Glutamatergic neuron (in vitro differentiated cells): Measurements from ENCODE around the gene EML5. TPM values are rescaled to one million over a fixed set of nuclear protein-coding genes. Genes with fewer than 3 reads are reported as not detected.

Experiments
- DNase-seq: peaks from one replicate; pipeline ENCODE4 v3.0.0; 2022
- H3K27ac Mint-ChIP-seq: one replicate; pipeline ENCODE4 v1.8.0; 2020; ENCODE audit warnings: mild to moderate bottlenecking, mixed read lengths, inconsistent platforms; ENCODE audit not compliant: unreplicated experiment
- H3K27me3 Mint-ChIP-seq: one replicate; pipeline ENCODE4 v1.8.0; 2020; ENCODE audit warnings: mild to moderate bottlenecking, moderate library complexity, mixed read lengths, inconsistent platforms; ENCODE audit not compliant: unreplicated experiment
- H3K36me3 Mint-ChIP-seq: one replicate; pipeline ENCODE4 v1.8.0; 2020; ENCODE audit warnings: mild to moderate bottlenecking, mixed read lengths, inconsistent platforms; ENCODE audit not compliant: unreplicated experiment
- H3K4me1 Mint-ChIP-seq: one replicate; pipeline ENCODE4 v1.8.0; 2020; ENCODE audit warnings: mild to moderate bottlenecking, low read depth, mixed read lengths, inconsistent platforms; ENCODE audit not compliant: unreplicated experiment
- H3K4me3 Mint-ChIP-seq: one replicate; pipeline ENCODE4 v1.8.0; 2020; ENCODE audit warnings: mild to moderate bottlenecking, mixed read lengths, inconsistent platforms; ENCODE audit not compliant: unreplicated experiment
- H3K9me3 Mint-ChIP-seq: one replicate; pipeline ENCODE4 v1.8.0; 2020; ENCODE audit warnings: mild to moderate bottlenecking, moderate library complexity, mixed read lengths, inconsistent platforms; ENCODE audit not compliant: unreplicated experiment
- CTCF ChIP-seq: fragments of 200-600 bp; sonication (generic); IDR thresholded peaks from one replicate; pipeline ENCODE4 v1.5.0; 2021; ENCODE audit not compliant: partially characterized antibody, unreplicated experiment
- total RNA-seq: library from RNA; stranded (reverse); fragmentation: NEBNext Ultra II Directional; extraction: Animal tissue kit (Norgen Biotek cat#: 25700); gene quantifications from one replicate; pipeline ENCODE4 v1.2.1, GENCODE V29; 2021; ENCODE audit not compliant: unreplicated experiment

EML5 gene
- total RNA-seq, 1 donor from 2014 or later, result 2.1 TPM

- no peak for DNase-seq
- peaks cover 6% of the 10 kb centered on the region for H3K4me1 Mint-ChIP-seq
Measured at GRCh38 chr14:88668448-88669116, 124.2 kb downstream of the EML5 start.

GRCh38 chr14:88667555-88668273 lies 125.0 kb downstream of the EML5 start:
- H3K27ac Mint-ChIP-seq, result peak overlapping the region; percentile 34
- H3K27me3 Mint-ChIP-seq, result peaks cover 2% of the 10 kb centered on the region
- peaks cover 6% of the 10 kb centered on the region for H3K4me1 Mint-ChIP-seq
- peak; percentile 80 for TF ChIP-seq CTCF
- H3K36me3 Mint-ChIP-seq, result peaks cover 18% of the 10 kb centered on the region
- peak overlapping the region; percentile 17 for H3K4me3 Mint-ChIP-seq
- DNase-seq, result peak; percentile 32
- H3K9me3 Mint-ChIP-seq, result no peaks in the 10 kb centered on the region

More at GRCh38 chr14:88668448-88669116, 124.2 kb downstream of the EML5 start:
- H3K36me3 Mint-ChIP-seq, result peaks cover 18% of the 10 kb centered on the region
- no peak for TF ChIP-seq CTCF
- peaks cover 2% of the 10 kb centered on the region for H3K27me3 Mint-ChIP-seq
- H3K9me3 Mint-ChIP-seq, result no peaks in the 10 kb centered on the region
- H3K4me3 Mint-ChIP-seq, result peak overlapping the region; percentile 17
- no peak overlapping the region for H3K27ac Mint-ChIP-seq

- Mint-ChIP-seq H3K27me3 (no peaks in the 10 kb centered on the region), H3K9me3 (no peaks in the 10 kb centered on the region), H3K4me1 (no peaks in the 10 kb centered on the region), H3K4me3 (no peak overlapping the region), H3K27ac (no peak overlapping the region), H3K36me3 (peaks cover 1% of the 10 kb centered on the region)
- no peak for DNase-seq
- no peak for TF ChIP-seq CTCF
Measured at GRCh38 chr14:88660056-88660455, 132.7 kb downstream of the EML5 start.

- no peak for TF ChIP-seq CTCF
- no peak overlapping the region for H3K27ac Mint-ChIP-seq
- DNase-seq, result no peak
- no peaks in the 10 kb centered on the region for H3K4me1 Mint-ChIP-seq
- H3K9me3 Mint-ChIP-seq, result peaks cover 4% of the 10 kb centered on the region
- H3K36me3 Mint-ChIP-seq, result peaks cover 5% of the 10 kb centered on the region
- H3K4me3 Mint-ChIP-seq, result no peak overlapping the region
- H3K27me3 Mint-ChIP-seq, result no peaks in the 10 kb centered on the region
Measured at GRCh38 chr14:88639221-88639620, 153.5 kb downstream of the EML5 start.

GRCh38 chr14:88632512-88632911 lies 160.2 kb downstream of the EML5 start:
- no peak for DNase-seq
- no peaks in the 10 kb centered on the region for H3K27me3 Mint-ChIP-seq
- H3K4me3 Mint-ChIP-seq, result no peak overlapping the region
- H3K27ac Mint-ChIP-seq, result no peak overlapping the region
- no peaks in the 10 kb centered on the region for H3K36me3 Mint-ChIP-seq
- no peaks in the 10 kb centered on the region for H3K4me1 Mint-ChIP-seq
- no peaks in the 10 kb centered on the region for H3K9me3 Mint-ChIP-seq
- no peak for TF ChIP-seq CTCF
